ENCODE data around the gene FGFR3. TPM values are rescaled to one million over a fixed set of nuclear protein-coding genes. Genes with fewer than 3 reads are reported as not detected.

The FGFR3 gene
- total and polyA plus RNA-seq, 10 of the 15 experiments (the other 5 are each of a cell fraction or from before 2014, with no cell fraction given), result 0.05 to 0.33 (median 0.18) TPM; not detected in 6

- ChIA-PET RAD21 (ENCODE audit: unreplicated experiment) (no interaction called here), SMC1A (ENCODE audit: uncharacterized antibody, unreplicated experiment) (no interaction called here), POLR2A (no interaction called here), CTCF (interaction anchor here (0.8 kb wide), 1 partner anchor 11 kb away, joined by 3 read pairs; no protein-coding TSS in a partner anchor)
- intact Hi-C loops (cut with micrococcal nuclease; ENCODE audit: unreplicated experiment), result no loop called here
- H3K4me3 ChIP-seq, result no peak overlapping the region
- no peak overlapping the region for H3K27ac ChIP-seq (ENCODE audit: control insufficient read depth, insufficient read depth)
- no peak for TF ChIP-seq CHD2 (IDR thresholded peaks at IDR 0.05; ENCODE audit: borderline replicate concordance, low read depth, low read length)
- no peak for TF ChIP-seq KDM1A (IDR thresholded peaks at IDR 0.05; ENCODE audit: borderline replicate concordance)
- no peak for TF ChIP-seq MXI1 (IDR thresholded peaks at IDR 0.05; ENCODE audit: low read depth, low read length)
- TF ChIP-seq ZNF207 (IDR thresholded peaks at IDR 0.05; ENCODE audit: borderline replicate concordance), result no peak
- TF ChIP-seq IRF3 (IDR thresholded peaks at IDR 0.05), result no peak
- TF ChIP-seq PKNOX1 (IDR thresholded peaks at IDR 0.05), result no peak
- no peak for TF ChIP-seq PML (IDR thresholded peaks at IDR 0.05; ENCODE audit: low read length)
- TF ChIP-seq NR2C1 (IDR thresholded peaks at IDR 0.05), result no peak
- TF ChIP-seq NR2F1 (conservative IDR thresholded peaks at IDR 0.05), result no peak
- no peak for TF ChIP-seq ZZZ3 (IDR thresholded peaks at IDR 0.05; ENCODE audit: control insufficient read depth, insufficient read length, low read depth)
- no peak for TF ChIP-seq SMAD1 (IDR thresholded peaks at IDR 0.05; ENCODE audit: low read depth, partially characterized antibody)
- TF ChIP-seq PRDM15 (CRISPR knock-in tag; IDR thresholded peaks at IDR 0.05), result no peak
- TF ChIP-seq MAX (IDR thresholded peaks at IDR 0.05; ENCODE audit: low read depth, low read length), result no peak
- TF ChIP-seq EGR1 (IDR thresholded peaks at IDR 0.05; ENCODE audit: borderline replicate concordance in 1 of 2, low read depth in 2 of 2, low read length in 2 of 2), result no peak
- no peak for TF ChIP-seq RELB (IDR thresholded peaks at IDR 0.05; ENCODE audit: low read depth)
- TF ChIP-seq MEF2A (IDR thresholded peaks at IDR 0.05; ENCODE audit: insufficient read depth, low read depth, low read length), result no peak
- TF ChIP-seq EED (IDR thresholded peaks at IDR 0.05; ENCODE audit: low read depth), result no peak
- in situ Hi-C loops (cut with MboI), result no loop called here
- H3K4me2 ChIP-seq (ENCODE audit: control insufficient read depth, insufficient read depth), result no peak overlapping the region
- DNase-seq (ENCODE audit: low read depth, low spot score), result no peak
- H3K4me1 ChIP-seq (ENCODE audit: control insufficient read depth, insufficient read depth, low read length), result peaks cover 9% of the 10 kb centered on the region
- peaks cover 3% of the 10 kb centered on the region in 2 experiments; a peak in 1 of 4 replicates for H3K27me3 ChIP-seq (replicated peaks in 1 of 2; ENCODE audit: control insufficient read depth in 2 of 2, insufficient read depth in 2 of 2, low read length in 1 of 2)
- no peak overlapping the region for H2AFZ ChIP-seq (ENCODE audit: control insufficient read depth, low read depth, low read length)
- under 1% methylated on average over 25 of the region's 84 CpGs for WGBS (ENCODE audit: insufficient coverage, insufficient replicate concordance, low lambda C conversion rate, missing lambda C conversion rate)
- H3K9me3 ChIP-seq (replicated peaks; ENCODE audit: control insufficient read depth, insufficient read depth, low read length), result no peaks in the 10 kb centered on the region
- ATAC-seq, result peak; percentile 11; the same call in 1 of the 3 replicates
- no peaks in the 10 kb centered on the region for H3K79me2 ChIP-seq (ENCODE audit: control insufficient read depth, insufficient read depth, low read length)
- no TSS peak for BruUV-seq (replicated peaks)
- FAIRE-seq, result no peak
- no peaks in the 10 kb centered on the region for H3K36me3 ChIP-seq (ENCODE audit: control insufficient read depth in 2 of 2, insufficient read depth in 2 of 2, low read length in 1 of 2)
- no peaks in the 10 kb centered on the region for H4K20me1 ChIP-seq (ENCODE audit: control insufficient read depth, insufficient read depth)
- H3K9ac ChIP-seq (ENCODE audit: control insufficient read depth, insufficient read depth, low read length), result no peak overlapping the region
Measured at GRCh38 chr4:1767061-1767769, 25.9 kb upstream of the FGFR3 start.
